GM21786 (cell line): ENCODE results near the gene H2BK1.

Source experiments
- ATAC-seq: cut with Tn5 transposase; IDR thresholded peaks from one replicate; pipeline ENCODE4 v1.9.1; 2021; ENCODE audit not compliant: unreplicated experiment

Gene H2BK1

DNA sequence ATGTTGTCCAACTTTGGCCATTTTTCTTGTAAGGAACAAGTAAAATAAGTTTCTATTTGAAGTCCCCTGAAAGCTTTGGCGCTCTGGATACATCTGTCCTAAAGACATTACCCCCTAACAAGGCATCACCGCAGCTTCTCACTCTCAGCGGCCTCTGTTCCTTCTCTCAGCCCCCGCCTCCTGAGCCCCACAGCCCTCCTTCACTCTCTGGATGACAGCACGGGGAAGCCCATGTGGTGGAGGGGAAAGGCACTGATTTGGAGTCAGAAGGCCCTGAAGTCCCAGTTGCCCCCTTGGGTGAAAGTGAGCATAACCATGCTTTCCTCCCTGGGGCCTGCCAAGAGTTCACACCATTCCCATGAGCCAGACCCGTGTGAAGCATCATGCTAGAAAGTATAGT, 4.6 kb downstream of the H2BK1 start:
- ATAC-seq: no peak

DNA sequence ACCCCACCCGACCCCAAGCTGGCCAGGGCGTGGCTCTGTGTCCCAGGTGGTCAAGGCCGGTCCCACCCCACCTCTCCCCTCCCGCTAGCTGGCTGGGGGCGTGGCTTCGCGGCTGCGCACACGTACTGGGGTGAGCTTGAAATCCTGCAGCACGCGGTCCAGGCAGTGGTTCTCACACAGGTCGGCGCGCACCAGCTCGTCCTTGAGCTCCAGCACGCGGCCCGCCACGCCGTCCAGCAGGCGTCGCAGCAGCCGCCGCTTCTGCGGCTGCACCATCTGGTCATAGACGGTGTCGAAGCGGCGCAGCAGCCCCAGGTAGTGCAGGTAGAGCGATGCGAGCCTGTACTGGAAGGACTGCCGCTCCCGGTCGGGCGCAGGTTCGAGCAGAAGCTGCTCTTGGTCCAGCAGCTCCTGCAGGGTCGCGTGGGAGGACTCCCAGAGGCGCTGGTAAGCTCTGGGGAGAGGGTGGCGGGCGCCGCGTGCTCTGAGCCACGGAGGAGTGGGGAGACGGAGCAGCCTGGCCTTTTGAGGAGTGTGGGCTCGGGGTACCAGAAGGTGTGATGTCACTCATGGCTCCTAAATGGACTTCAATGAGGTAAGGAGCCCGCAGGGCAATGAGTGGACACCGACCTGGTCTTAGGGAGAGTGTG, 5.8 kb downstream of the H2BK1 start:
- no peak for ATAC-seq

DNA sequence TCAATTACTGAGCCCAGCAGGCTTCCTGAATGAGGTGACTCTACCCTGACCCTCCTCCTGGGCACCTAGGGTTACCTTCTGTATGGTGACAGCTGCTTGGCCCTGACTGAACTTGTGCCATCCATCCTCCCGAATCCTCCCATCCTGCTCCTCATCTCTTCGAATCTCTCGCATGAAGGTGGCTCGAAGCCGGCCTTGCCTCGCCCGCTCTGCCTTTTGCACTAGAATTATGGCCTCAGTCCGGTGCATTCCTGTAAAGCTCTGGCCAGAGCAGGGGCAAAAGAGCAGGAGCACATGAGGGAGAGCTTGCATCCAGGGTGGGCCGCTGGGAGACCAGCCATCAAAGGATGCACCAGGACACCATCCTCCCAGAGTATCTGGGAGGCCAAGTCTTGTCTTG, 7.5 kb downstream of the H2BK1 start:
- no peak for ATAC-seq

DNA sequence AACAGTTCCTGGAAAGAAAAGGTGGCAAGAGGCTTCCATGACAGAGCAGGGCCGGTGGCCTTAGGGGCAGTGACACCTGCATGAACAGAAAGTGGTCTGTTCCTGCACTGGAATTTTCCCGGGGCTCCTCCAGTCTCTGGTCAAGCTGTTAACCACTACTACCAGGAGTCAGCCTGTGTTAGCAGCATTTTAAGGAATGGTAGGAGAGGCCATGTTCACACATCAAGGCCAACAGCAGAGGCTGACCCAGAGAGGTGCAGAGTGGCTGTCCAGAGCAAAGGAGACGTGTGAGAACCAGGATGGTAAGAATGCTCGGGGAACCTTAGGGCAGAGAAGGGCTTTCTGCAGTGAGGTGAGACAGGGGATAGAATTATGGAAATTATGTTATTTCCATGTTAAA, 8.5 kb downstream of the H2BK1 start:
- no peak for ATAC-seq

DNA sequence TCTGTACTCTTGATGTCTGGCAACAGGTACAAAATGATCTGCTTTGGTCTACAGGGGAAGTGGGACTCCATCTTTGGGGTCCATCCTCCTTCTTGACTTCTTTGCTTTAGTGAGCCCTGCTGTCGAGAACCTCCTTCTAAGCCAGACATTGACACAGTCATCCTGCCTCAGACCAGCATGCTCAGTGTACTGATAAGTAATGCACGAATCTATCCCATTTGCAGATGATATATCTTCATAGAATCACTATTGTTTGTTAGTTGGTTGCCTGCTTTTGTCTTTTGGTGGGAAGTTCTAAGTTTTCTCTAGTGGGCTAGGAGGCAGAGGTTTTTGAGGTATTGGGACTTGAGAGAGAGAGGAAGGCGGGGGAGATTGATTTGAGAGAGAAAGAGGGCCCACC, 8.9 kb downstream of the H2BK1 start:
- no peak for ATAC-seq

DNA sequence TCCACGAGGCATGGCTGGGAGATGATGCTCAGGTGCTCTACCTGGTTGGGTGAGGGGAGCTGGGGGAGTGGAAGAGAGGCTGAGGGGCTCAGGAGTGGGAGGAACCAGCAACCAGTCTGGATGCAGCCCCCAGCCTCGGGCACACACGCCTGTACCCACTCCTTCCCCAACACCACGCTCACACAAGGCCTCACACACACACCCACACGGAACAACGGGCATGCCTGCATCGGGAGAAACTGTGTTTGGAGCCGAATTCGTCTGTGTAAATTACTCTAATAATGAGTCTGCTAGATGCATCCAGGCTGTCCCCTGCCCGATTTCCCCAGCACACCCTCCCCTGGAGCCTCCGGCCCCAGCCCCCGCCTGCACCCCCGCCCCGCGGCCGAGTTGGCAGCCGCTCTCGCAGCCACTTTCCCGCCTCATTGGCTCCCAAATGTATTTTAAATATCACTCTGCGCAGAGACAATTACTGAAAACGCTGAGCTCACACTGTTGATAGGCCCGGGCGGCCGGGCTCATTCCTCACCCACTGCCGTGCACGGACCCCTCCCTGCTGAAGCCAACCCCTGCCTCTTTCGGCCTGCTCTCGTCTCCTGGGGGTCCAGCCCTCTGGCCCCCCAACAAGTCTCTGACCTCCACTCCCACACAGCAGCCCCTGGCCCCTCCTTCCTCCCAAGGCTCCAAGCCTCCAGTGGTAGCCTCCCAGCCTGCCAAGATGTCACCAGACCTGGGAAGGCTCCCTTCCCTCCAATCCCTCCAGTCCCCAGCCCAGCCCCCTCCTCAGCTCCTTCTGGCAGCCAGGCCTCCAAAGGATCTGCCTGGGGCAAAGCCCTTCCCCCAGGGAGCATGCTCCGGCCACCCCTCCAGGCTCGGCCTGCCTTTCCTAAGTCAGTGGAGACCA, 11.1 kb downstream of the H2BK1 start:
- ATAC-seq: no peak

DNA sequence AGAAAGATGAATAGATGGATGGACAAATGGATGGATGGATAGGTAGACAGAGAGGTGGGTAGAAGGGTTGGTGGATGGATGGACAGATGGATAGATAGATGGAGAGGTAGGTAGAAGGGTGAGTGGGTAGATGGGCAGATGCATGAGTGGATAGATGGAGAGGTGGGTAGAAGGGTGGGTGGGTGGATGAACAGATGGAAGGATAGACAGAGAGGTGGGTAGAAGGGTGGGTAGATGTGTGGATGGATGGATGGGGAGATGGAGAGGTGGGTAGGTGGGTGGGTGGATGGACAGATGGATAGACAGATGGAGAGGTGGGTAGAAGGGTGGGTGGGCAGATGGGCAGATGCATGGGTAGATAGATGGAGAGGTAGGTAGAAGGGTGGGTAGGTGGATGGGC, 12.4 kb downstream of the H2BK1 start:
- no peak for ATAC-seq

DNA sequence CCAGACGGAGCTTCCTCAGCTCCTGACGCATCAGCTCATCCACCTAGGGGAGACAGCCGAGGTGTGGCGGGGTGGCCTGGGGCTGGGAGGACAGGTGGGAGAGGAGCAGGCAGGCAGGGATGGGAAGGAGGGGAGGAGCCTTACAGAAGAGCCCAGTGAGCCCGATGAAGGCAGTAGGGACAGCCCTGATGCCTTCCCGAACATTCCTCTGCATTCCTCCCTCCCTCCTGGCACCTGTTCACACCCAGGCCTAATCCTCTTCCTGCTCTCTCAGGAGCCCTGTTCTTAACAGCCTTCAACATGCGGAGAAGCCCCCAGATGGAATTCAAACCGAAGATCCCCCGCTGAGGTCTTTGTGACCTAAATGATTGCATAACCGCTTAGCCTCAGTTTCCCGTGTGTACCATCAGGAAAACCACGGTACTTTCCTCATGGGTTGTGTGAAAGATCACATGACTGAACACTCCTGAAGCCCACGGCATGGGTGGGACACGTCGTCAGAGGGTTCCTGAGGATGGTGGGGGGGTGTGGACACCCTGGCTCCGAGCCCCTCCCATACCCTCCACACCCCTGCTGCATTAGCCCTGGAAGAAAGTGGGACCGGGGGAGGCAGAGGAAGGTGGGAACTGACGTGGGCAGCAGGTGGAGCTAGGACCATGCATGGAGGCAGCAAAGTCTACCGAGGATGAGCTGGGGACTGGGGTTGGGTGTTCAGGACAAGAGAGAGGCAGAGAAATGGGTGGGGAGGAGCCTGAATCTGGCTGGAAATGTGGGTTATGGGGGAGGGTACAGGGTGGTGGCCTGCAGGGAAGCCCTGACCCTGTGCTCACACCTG, 14.5 kb downstream of the H2BK1 start:
- ATAC-seq: no peak

DNA sequence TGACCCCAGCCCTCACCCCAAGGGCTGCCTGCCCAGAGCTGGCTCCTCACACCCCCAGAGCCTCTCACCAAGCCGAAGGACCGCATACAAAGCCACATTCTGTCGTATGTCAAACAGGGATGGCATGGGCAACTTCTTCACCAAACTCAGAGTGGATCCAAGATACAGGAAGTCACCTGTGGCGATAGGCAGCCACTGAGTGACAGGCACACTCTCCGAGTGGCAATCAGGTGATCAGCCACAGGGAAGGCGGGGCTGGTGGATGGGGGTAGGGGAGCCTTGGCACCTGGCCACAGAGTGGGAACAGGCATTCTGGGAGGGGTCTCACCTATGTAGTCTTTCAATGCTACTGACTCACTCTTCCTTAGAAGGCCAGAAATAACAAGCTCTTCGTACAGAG, 16.1 kb downstream of the H2BK1 start:
- no peak for ATAC-seq

DNA sequence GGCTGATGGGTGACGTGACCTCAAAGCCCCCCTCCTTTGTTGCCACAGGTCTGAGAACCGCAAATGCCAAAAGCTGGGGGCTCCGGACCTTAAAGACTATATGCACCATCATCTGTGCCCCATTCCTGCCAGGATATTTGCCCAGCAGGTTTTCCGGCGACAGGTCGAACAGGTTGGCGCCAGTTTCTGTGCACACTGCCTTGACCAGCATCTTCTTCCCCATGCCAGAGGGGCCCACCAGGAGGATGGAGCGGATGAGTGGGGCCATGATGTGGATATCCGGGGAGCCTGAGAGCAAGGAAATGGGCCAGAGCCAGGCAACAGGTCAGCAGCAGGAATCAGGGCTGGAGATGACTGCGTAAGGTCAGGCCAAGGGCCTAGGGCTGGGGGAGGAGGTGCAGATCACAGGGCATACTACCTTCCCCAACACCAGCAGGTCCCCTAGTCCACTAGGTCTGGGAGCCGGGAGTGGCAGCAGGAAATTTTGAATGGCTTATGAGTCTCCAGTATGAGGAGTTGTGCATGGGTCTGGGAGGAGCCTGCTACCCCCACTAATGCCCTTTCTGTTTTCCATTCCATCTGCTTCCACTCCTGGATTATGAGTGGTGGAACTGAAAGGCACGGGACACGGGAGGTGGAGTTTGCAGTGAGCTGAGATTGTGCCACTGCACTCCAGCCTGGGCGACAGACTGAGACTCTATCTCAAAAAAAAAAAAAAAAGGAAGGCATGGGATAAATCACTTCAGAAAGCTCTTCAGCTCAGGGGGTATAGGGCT, 16.9 kb downstream of the H2BK1 start:
- no peak for ATAC-seq

DNA sequence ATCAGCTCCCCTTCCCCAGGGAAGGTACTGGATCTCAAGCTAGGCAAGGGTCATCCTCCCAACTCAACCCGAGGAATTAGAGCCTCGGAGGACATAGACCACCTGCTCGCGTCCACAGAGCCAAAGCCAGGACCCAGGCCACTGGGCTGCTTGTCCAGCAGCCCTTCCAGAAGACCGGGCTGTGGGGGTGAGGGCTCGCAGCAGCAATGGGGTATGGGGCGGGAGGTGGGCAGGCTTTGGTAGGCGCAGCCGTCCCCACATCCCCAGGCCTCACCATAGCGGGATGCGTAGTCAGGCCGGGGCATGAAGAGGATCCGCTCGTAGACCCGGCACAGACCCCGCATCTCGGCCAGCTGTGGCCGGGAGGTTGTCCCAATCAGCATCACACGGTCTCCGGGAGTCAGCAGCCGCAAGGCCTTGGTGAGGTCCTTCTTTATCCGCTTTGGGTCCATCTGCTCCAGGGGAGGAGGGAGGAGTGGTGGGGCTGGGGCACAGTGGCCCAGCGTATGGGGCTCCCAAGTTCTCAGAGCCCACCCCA, 18.2 kb downstream of the H2BK1 start:
- no peak for ATAC-seq

DNA sequence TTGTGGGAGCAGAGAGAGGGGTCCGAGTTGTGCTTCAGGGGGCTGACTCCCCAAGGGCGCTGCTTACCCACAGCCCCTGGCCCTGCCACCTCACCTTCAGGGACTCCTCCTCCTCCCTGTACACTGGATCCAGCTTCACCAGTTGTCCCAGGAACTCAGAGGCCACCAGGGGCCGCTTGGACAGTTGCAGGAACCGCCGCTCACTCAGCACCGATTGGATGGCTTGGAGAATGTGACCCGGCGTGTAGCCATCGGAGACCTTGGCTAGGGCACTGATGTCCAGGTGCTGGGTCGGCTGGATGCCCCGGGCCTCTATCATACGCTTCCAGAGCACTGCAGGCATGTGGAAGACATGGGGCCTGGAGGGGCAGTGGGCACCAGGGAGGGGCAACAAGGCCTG, 18.7 kb downstream of the H2BK1 start:
- ATAC-seq: no peak

DNA sequence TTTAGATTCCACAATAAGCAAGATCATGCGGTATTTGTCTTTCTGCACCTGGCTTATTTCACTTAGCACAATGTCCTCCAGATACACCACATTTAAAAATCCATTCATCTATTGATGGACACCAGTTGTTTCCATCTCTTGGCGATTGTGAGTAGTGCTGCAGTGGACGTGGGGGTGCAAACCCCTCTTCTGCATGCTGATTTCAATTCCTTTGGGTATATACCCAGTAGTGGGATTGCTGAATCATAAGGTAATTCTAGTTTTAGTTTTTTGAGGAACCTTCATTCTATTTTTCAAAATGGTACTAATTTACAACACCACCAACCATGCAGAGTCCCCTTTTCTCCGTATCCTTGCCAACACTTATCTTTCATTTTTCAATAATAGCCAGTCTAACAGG, 21.2 kb downstream of the H2BK1 start:
- ATAC-seq: no peak

DNA sequence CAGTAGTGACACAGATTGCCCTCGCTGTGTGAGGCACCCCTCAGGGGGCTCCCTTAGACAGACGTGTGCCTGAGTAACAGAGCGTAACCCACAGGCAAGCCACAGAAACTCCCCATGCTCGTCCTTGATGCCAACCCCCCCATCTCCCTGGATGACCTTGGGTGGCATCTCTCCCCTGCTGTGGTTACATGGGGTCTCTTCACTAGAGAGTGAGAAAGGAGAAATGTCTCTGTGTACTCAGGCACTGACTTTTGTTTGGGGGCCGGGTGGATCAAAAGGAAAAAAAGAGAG, 22.1 kb downstream of the H2BK1 start:
- ATAC-seq: no peak

DNA sequence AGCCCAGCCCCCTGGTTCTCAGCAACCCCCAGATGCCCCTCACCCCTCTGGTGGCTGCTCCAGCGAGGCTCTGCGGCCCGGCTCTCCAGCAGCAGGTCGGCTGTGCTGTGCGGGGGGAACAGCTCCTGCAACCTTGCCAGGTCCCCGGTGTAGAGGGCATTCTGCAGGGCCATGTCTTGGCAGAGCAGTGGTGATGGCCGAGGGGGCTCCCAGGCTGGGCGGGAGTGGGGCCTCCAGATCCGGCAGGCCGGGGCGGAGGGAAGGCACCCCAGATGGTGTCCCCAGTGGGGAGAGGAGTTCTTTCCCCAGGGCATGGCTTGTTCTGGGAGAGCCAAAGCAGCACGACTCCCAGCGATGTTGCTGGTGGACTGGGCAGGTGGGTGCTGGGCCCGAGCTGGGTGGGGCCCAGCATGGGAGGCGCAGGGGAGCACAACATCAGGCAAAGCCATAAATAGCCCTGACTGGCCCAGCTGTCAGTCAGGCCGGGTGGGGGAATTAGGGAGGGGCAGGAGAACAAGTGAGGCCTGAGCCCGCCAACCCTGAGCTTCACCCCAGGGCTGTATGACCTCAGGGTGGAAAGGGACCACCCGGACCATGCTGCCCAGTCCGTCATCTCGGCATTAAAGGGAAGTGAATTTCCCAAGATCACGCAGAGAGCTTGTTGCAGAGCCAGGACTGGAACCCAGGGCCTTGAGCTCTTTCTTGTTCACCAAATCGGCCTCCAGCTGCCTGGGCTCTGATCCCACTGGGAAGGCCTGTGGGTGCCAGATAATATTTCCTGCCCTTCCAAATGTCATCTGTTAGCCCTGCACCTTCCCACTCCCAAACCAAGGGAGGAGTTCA, 22.7 kb downstream of the H2BK1 start:
- ATAC-seq: no peak

DNA sequence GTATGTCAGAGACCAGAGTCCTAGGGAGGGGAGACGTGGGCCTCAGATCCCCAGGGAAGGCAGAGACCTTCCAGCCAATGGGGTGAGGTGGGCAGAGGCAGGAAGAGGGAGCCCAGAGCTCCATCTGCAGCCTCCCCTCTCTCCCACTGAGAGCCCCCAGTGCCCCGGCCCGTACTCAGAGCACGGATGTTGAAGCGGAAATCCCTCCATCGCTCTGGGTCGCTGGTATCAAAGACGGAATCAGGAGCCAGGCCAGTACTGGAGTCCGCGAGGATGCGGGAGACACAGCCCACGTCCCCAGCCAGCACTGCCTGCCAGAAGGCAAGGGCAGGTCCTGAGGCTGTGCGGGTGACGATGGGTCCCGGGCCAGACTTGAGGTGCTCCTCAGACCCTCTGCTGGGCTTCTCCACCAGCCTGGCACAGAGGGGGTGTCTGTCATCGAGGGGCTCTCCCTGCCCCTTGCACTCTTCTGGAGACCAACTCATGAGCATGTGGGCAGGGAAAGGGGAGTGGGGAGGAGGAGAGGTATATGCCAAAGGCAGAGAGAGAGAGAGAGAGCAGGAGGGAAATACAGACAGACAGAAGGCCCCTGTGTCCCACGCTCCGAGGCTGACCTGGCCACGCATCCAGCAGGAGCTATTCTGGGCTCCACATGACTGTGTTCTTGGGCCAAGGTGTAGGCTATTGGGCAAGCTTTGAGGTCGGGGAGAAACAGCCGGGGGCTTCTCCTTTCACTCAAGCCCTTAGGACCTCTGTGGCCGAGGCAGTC, 23.5 kb downstream of the H2BK1 start, which contains the start of gene ASB10:
Gene ASB10 (minus strand): TSS at position 611 of the 769 bp plus-strand sequence. CDS start 120 bp downstream, at position 491.
- ATAC-seq: no peak

DNA sequence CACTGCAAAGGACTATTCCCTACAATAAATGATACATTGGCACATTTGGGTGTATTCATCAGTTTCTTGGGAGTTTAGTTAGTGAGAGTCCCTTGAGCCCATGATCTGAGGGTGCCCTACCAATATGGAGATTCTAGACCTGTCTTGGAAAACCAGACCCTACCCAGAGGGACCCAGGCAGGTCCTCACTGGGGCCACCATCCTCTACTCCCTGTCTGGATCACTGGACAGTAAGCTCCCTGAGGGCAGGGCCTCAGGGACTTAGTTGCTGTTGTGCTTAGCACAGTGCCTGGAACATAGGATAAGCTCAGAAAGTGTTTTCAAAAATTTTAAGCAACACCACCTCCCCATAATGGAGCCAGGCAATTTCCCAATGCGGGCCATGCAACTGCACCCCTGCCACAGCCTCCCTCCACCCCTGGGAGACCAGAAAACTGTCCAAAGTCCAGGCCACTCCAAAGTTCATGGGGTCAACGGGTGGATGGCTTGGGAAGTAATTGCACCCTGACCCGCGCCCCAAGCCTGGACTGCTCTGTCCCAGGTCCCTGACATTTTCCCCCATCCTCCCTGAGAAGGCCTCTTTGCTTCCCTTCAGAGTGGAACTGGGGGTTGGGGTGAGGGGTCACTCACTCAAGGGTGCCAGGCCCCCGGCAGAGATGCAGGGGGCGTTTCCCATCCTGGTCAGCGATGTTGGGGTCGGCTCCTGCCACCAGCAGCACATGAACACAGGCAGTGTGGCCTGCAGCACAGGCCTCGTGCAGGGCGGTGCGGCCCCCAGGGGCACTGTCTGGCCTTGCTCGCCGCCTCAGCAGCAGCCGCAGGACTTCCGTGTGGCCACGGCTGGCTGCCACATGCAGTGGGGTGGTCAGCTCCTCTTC, 24.3 kb downstream of the H2BK1 start:
- ATAC-seq: no peak

DNA sequence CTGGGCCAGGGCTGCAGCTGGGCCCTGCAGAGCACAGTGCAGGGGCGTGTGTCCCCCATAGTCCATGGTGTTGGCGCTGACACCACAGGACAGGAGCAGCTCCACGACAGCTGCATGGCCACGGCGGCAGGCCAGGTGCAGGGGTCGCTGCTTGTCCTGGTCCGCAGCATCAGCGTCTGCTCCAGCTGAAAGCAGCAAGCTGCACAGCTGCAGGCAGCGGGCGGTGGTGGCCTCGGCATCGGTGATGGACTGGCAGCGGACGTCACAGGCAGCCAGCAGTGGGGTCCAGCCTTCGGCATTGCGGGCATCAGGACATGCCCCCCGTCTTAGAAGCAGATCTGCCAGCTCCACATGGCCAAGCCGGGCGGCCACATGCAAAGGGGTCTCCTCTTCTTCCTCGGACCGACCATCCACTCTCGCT, 29.3 kb downstream of the H2BK1 start:
- ATAC-seq: no peak
